ENCODE results near the gene RTN3. TPM values are rescaled to one million over a fixed set of nuclear protein-coding genes. Genes with fewer than 3 reads are reported as not detected.

The RTN3 gene
- total RNA-seq, 1 donor from 2014 or later, result 159 TPM

- peaks cover 6% of the 10 kb centered on the region for H3K36me3 Mint-ChIP-seq (ENCODE audit: insufficient read depth)
- no peak overlapping the region for H3K27ac Mint-ChIP-seq
- H3K27me3 Mint-ChIP-seq, result no peaks in the 10 kb centered on the region
- H3K9me3 Mint-ChIP-seq (ENCODE audit: low read depth), result no peaks in the 10 kb centered on the region
- no peak for DNase-seq (ENCODE audit: low spot score, unreplicated experiment)
- TF ChIP-seq CTCF (IDR thresholded peaks at IDR 0.05; ENCODE audit: unreplicated experiment), result no peak
- no peak overlapping the region for H3K4me3 Mint-ChIP-seq (ENCODE audit: low read depth)
- no peaks in the 10 kb centered on the region for H3K4me1 Mint-ChIP-seq (ENCODE audit: low read depth)
Measured at GRCh38 chr11:63641727-63642126, 39.6 kb upstream of the RTN3 start.

- Mint-ChIP-seq H3K9me3 (ENCODE audit: low read depth) (no peaks in the 10 kb centered on the region), H3K27ac (no peak overlapping the region), H3K4me3 (ENCODE audit: low read depth) (no peak overlapping the region), H3K27me3 (no peaks in the 10 kb centered on the region), H3K36me3 (ENCODE audit: insufficient read depth) (peaks cover 8% of the 10 kb centered on the region), H3K4me1 (ENCODE audit: low read depth) (no peaks in the 10 kb centered on the region)
- no peak for DNase-seq (ENCODE audit: low spot score, unreplicated experiment)
- no peak for TF ChIP-seq CTCF (IDR thresholded peaks at IDR 0.05; ENCODE audit: unreplicated experiment)
Measured at GRCh38 chr11:63643205-63643604, 38.1 kb upstream of the RTN3 start.

GRCh38 chr11:63652671-63653070 lies 28.6 kb upstream of the RTN3 start:
- Mint-ChIP-seq H3K27me3 (no peaks in the 10 kb centered on the region), H3K9me3 (ENCODE audit: low read depth) (no peaks in the 10 kb centered on the region), H3K36me3 (ENCODE audit: insufficient read depth) (peaks cover 11% of the 10 kb centered on the region), H3K4me3 (ENCODE audit: low read depth) (no peak overlapping the region), H3K4me1 (ENCODE audit: low read depth) (no peaks in the 10 kb centered on the region), H3K27ac (no peak overlapping the region)
- TF ChIP-seq CTCF (IDR thresholded peaks at IDR 0.05; ENCODE audit: unreplicated experiment), result no peak
- DNase-seq (ENCODE audit: low spot score, unreplicated experiment), result no peak

- peaks cover 1% of the 10 kb centered on the region for H3K36me3 Mint-ChIP-seq (ENCODE audit: insufficient read depth)
- no peak overlapping the region for H3K4me3 Mint-ChIP-seq (ENCODE audit: low read depth)
- TF ChIP-seq CTCF (IDR thresholded peaks at IDR 0.05; ENCODE audit: unreplicated experiment), result no peak
- H3K4me1 Mint-ChIP-seq (ENCODE audit: low read depth), result no peaks in the 10 kb centered on the region
- DNase-seq (ENCODE audit: low spot score, unreplicated experiment), result no peak
- no peak overlapping the region for H3K27ac Mint-ChIP-seq
- no peaks in the 10 kb centered on the region for H3K27me3 Mint-ChIP-seq
- no peaks in the 10 kb centered on the region for H3K9me3 Mint-ChIP-seq (ENCODE audit: low read depth)
Measured at GRCh38 chr11:63660972-63661371, 20.3 kb upstream of the RTN3 start.

- Mint-ChIP-seq H3K9me3 (ENCODE audit: low read depth) (no peaks in the 10 kb centered on the region), H3K27me3 (no peaks in the 10 kb centered on the region), H3K4me3 (ENCODE audit: low read depth) (no peak overlapping the region), H3K36me3 (ENCODE audit: insufficient read depth) (no peaks in the 10 kb centered on the region), H3K4me1 (ENCODE audit: low read depth) (no peaks in the 10 kb centered on the region), H3K27ac (no peak overlapping the region)
- TF ChIP-seq CTCF (IDR thresholded peaks at IDR 0.05; ENCODE audit: unreplicated experiment), result no peak
- no peak for DNase-seq (ENCODE audit: low spot score, unreplicated experiment)
Measured at GRCh38 chr11:63663809-63664208, 17.5 kb upstream of the RTN3 start.

Measured in progenitor cell of endocrine pancreas (in vitro differentiated cells).